SK-N-SH (cell line): ENCODE measurements around the gene DEGS2.

Experiments
- CTCF ChIP-seq: fragments of 200-600 bp; sonication (generic); IDR thresholded peaks from 2 replicates; pipeline ENCODE4 v1.6.1; 2017; ENCODE audit warnings: antibody characterized with exemption, mild to moderate bottlenecking, moderate library complexity
- EP300 ChIP-seq, 2 experiments: IDR thresholded peaks; 2 replicates each; pipeline versions ENCODE4 v1.4.0 to v1.6.1; 2012; ENCODE audit warnings: borderline replicate concordance in 1 of 2, low read depth in 1 of 2, low read length in 1 of 2
- RCOR1 ChIP-seq: fragments of 150-350 bp; IDR thresholded peaks from 2 replicates; pipeline ENCODE4 v1.6.1; 2017; ENCODE audit warnings: antibody characterized with exemption, low read length
- RXRA ChIP-seq: IDR thresholded peaks from 2 replicates; pipeline ENCODE4 v1.4.0; 2012; ENCODE audit warnings: low read depth, mild to moderate bottlenecking, borderline replicate concordance
- TAF1 ChIP-seq: IDR thresholded peaks from 2 replicates; pipeline ENCODE4 v1.6.1; 2012; ENCODE audit warnings: low read depth, mild to moderate bottlenecking, low read length, moderate library complexity, borderline replicate concordance
- YY1 ChIP-seq: IDR thresholded peaks from 2 replicates; pipeline ENCODE4 v1.4.0; 2012; ENCODE audit warnings: low read depth, mild to moderate bottlenecking

DNA sequence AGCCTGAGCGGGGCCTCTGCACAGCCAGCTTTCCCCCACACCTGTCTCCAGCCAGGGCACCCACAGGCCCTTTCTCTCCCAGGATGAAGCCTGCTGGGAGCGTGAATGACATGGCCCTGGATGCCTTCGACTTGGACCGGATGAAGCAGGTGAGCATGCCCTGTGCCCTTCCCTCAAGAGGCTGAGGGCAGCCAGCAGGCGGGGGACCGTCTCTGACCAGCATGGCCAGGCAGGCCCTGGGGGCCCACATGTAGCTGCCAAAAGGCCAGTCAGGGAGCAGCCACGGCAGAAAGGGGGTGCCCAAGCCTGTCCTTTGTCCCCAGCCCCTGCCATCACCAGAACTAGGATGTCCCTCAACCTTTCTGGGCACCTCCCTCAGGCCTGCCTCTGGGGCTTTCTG is 18.3 kb downstream of the DEGS2 start:
- TF ChIP-seq CTCF (no peak), TAF1 (no peak), RCOR1 (no peak), EP300 (IDR thresholded peaks at IDR 0.05; ENCODE audit: borderline replicate concordance in 1 of 2, low read depth in 1 of 2, low read length in 1 of 2) (no peak), YY1 (no peak), RXRA (no peak)
